Prostate gland (tissue), 2 donors: ENCODE measurements around the gene AFF3.

Experiments used
- CTCF ChIP-seq, 4 experiments: fragments of 200-600 bp in 2 of 4; fragments of 450-650 bp in 2 of 4; sonication (generic) in 2 of 4; IDR thresholded peaks; 1 replicate in 3 of 4; 2 replicates in 1 of 4; pipeline ENCODE4 v1.5.1; 2016 to 2019; ENCODE audit warnings: antibody characterized with exemption in 4 of 4, mild to moderate bottlenecking in 2 of 4, moderate library complexity in 2 of 4
- POLR2A ChIP-seq: fragments of 450-650 bp; IDR thresholded peaks from one replicate; pipeline ENCODE4 v1.6.1; 2016; ENCODE audit warnings: antibody characterized with exemption, mild to moderate bottlenecking

GRCh38 chr2:100050685-100051084, 91.7 kb downstream of the AFF3 start:
- TF ChIP-seq POLR2A (no peak), CTCF (IDR thresholded peaks at IDR 0.05) (no peak)
